HuH-7 (cell line): Measurements from ENCODE around the gene ABCC4.
"Not testable (repeated sequence)": the region's sequence is repeated elsewhere in the genome, so short reads cannot be mapped to it uniquely, and the experiment has no call there.

Experiments
- DNase-seq: peaks from one replicate; pipeline ENCODE4 v3.0.0; 2011; ENCODE audit warnings: low spot score

The ABCC4 gene

DNA sequence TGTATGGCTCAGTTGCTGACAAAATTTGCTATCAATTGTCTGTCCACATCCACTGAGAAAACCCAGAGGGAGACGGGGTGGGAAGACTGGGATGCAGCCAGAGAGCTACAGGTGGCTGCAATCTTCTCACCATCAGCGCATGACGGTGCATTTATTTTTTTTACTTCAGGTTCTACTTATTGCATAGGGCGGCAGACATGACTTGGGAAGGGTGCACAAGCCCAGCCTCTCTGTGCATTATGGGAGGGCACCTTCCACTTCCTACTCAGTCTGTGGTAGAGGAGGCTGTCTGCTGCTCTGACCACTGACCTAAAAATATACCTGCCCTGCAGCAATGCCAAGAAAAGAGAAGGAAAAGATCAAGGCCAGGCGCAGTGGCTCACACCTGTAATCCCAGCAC lies 73.1 kb downstream of the ABCC4 start:
- no peak for DNase-seq

DNA sequence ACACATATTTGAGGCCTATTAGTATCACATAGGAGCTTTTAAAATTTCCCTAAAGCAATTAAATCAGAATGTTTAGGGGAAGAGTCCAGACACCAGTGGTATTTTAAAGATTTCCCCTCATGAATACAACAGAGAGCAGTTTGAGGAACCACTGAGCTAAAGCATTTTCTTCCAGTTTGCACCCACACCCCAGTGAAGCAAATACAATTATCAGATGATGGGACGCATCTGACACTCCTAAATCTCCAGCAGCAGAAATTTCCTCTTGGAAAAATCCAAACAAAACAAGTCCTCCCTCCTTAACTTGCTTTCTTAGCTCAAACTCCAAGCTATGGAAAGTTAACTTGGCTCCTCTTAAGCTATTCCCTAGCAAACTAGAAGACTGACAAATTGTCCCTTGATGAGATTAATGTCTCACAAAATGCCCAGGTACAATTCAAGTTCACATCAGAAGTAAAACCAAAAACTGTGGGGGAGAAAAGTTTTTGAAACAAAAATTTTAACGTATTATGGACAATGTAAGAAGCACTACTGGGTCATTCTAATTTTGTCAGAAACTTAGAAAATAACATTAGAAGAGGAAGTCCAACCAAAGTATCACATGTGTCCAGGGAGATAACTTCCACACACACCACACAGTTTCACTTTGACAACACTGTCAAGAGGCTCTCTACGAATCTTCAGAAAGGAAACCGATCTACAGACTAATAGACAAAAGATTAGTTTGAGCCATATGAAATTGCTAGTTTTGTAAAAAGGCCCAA lies 74.1 kb downstream of the ABCC4 start:
- no peak for DNase-seq

DNA sequence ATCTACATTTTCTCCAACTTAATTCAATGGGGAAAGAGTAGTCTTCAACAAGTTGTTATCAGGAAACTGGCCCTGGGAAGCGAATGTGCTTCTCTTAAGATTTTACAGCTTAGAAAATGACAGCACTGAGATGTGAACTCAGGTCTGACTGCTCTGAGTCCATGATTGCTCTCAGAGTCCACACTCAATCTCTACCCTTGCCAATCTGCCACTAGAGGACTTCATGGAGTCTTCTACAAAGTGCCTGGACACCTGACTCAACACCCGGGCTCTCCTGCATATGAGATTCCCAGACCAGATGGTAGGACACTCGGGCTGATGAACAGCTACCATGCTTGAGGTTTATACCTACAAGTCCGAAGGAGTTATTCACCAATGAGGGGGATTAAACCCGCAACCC lies 74.8 kb downstream of the ABCC4 start:
- peak; percentile 8 for DNase-seq

- no peak for DNase-seq
Observed at GRCh38 chr13:95226050-95226449, 75.2 kb downstream of the ABCC4 start.

GRCh38 chr13:95224064-95224463 lies 77.2 kb downstream of the ABCC4 start:
- no peak for DNase-seq

- no peak for DNase-seq
Observed at GRCh38 chr13:95222733-95223018, 78.6 kb downstream of the ABCC4 start.

- no peak for DNase-seq
Observed at GRCh38 chr13:95221971-95222732, 79.1 kb downstream of the ABCC4 start.

- DNase-seq, result no peak
Observed at GRCh38 chr13:95220611-95221010, 80.6 kb downstream of the ABCC4 start.

DNA sequence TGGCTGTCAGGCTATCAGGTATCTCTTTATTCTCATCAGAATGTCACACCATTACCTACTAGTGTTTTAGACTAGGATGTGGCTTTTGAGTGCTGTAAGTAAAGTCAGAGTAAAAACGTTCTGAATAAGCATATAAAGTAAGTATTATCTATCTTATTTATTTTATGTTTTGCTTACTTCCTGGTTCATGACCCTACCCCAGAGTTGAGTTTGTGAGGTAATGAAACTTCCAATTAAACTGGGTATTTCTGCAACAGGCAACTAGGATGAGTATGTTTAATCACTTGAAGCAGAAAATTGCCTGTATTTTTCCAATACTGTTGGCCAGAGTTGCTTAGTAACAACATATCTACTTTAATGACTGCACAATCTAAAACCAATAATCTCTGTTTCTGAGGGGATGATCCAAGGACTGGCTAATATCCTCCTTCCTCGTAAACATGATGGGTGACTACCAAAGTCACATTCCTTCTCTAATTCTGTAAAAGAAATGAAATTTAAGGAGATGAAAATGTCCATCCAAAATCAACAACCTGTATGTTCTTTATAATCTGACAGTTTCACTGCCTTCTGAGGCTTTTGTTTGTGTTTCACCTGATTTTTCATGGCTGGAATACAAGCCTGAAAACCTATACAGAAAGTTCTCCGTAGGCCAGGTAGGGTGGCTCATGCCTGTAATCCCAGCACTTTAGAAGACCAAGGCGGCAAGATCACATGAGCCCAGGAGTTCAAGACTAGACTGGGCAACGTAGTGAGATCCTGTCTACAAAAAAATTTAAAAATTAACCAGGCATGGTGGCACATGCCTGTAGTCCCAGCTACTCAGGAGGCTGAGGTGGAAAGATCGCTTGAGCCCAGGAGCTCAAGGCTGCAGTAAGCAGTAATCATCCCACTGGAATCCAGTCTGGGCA lies 83.1 kb downstream of the ABCC4 start:
- no peak for DNase-seq

GRCh38 chr13:95216182-95216581 lies 85.1 kb downstream of the ABCC4 start:
- no peak for DNase-seq

- DNase-seq, result no peak
Observed at GRCh38 chr13:95212983-95213850, 88.0 kb downstream of the ABCC4 start.

DNA sequence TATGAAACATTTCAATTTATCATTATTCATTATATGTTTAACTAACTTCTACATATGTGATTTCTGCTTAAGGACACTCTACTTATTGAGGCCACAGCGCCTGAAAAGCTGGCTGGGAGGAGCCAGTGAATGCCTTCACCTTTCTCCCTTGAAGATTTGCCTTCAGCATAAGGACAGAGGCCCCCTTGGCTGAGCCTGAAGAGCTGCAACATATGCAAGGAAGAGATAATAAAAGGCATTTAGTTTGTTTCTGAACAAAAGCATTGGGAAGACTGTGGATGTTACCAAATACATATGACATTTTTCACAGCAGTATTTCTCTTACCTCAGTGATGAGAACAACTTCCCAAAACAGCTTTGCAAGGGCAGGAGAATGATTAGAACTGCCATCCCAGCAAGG lies 92.1 kb downstream of the ABCC4 start:
- DNase-seq, result no peak

- DNase-seq, result no peak
Observed at GRCh38 chr13:95207769-95208366, 93.4 kb downstream of the ABCC4 start.

GRCh38 chr13:95206116-95206515 lies 95.1 kb downstream of the ABCC4 start:
- no peak for DNase-seq

- DNase-seq, result no peak
Observed at GRCh38 chr13:95204231-95204765, 97.0 kb downstream of the ABCC4 start.

DNA sequence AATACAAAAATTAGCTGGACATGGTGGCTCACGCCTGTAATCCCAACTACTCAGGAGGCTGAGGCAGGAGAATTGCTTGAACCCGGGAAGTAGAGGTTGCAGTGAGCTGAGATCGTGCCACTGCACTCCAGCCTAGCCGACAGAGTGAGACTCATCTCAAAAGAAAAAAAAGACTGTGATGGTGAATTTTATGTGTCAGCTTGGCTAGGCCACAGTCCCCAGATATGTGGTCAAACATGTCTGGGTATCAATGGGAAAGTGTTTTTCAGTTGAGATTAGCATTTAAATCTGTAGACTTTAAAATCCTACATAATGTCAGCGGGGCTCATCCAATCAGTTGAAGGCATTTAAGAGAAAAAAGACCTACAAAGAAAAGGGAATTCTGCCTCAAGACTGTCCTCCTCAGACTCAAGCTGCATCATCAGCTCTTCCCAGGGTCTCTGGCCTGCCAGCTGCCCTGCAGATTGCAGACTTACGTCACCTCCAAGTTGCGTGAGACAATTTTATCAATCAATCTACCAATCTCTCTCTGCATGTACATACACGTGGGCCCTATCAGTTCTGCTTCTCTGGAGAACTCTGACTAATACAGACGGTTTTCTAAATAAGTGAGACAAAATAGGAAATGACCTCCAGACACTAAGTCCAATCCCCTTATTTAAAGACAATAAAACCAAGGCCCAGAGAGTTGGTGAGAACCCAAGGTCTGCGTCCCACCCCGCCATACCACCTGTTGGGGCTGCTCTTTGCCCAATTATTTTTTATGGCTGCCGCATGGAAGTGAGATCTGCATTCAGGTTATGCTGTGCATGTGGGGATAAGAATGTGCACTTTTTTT lies 99.2 kb downstream of the ABCC4 start:
- DNase-seq, result no peak

DNA sequence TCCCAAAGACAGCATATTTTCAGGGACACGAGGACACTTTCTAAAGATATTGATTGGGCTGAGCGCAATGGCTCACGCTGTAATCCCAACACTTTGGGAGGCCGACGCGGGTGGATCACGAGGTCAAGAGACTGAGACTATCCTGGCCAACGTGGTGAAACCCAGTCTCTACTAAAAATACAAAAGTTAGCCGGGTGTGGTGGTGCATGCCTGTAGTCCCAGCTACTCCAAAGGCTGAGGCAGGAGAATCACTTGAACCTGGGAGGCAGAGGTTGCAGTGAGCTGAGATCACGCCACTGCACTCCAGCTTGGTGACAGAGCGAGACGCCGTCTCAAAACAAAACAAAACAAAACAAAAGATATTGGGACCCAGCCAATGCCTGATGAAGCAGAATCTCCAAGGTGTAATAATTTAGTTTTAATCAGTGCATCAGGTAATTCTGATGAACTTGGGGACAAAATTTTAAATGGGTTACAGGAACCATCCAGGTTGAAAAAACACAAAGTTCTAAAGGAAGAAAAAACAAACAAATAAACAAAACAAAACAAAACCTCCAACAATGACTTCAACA lies 100.8 kb downstream of the ABCC4 start:
- DNase-seq, result not testable (repeated sequence)

- DNase-seq, result no peak
Observed at GRCh38 chr13:95199896-95200295, 101.4 kb downstream of the ABCC4 start.

DNA sequence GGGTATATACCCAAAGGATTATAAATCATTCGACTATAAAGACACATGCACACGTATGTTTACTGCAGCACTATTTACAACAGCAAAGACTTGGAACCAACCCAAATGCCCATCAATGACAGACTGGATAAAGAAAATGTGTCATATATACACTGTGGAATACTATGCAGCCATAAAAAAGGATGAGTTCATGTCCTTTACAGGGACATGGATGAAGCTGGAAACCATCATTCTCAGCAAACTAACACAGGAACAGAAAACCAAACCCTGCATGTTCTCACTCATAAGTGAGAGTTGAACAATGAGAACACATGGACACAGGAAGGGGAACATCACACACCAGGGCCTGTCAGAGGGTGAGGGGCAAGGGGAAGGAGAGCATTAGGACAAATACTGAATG lies 102.6 kb downstream of the ABCC4 start:
- DNase-seq, result not testable (repeated sequence)

GRCh38 chr13:95197548-95197947 lies 103.7 kb downstream of the ABCC4 start:
- DNase-seq, result no peak
